ENCODE measurements around the gene ERO1A.

Gene ERO1A

GRCh38 chr14:52690983-52691760, 4.2 kb downstream of the ERO1A start:
- no peak for TF ChIP-seq TAF1 (IDR thresholded peaks at IDR 0.05; ENCODE audit: borderline replicate concordance, insufficient read depth, low read length)
- no peak for TF ChIP-seq POLR2AphosphoS5 (IDR thresholded peaks at IDR 0.05; ENCODE audit: low read depth, low read length)
- TF ChIP-seq FOXP2 (optimal IDR thresholded peaks at IDR 0.05; ENCODE audit: borderline replicate concordance, extremely low read depth, extremely low read length, insufficient read depth): no peak
- TF ChIP-seq REST (IDR thresholded peaks at IDR 0.05; ENCODE audit: insufficient read depth in 1 of 2, low read depth in 2 of 2, low read length in 2 of 2): no peak
- no peak for TF ChIP-seq SIN3A (IDR thresholded peaks at IDR 0.05; ENCODE audit: borderline replicate concordance, insufficient read depth, low read length)

- TF ChIP-seq SIN3A (IDR thresholded peaks at IDR 0.05; ENCODE audit: borderline replicate concordance, insufficient read depth, low read length) (no peak), TAF1 (IDR thresholded peaks at IDR 0.05; ENCODE audit: borderline replicate concordance, insufficient read depth, low read length) (no peak), REST (IDR thresholded peaks at IDR 0.05; ENCODE audit: insufficient read depth in 1 of 2, low read depth in 2 of 2, low read length in 2 of 2) (no peak), POLR2AphosphoS5 (IDR thresholded peaks at IDR 0.05; ENCODE audit: low read depth, low read length) (no peak), FOXP2 (optimal IDR thresholded peaks at IDR 0.05; ENCODE audit: borderline replicate concordance, extremely low read depth, extremely low read length, insufficient read depth) (no peak)
Measured at GRCh38 chr14:52686176-52686575, 9.2 kb downstream of the ERO1A start.

- no peak for TF ChIP-seq TAF1 (IDR thresholded peaks at IDR 0.05; ENCODE audit: borderline replicate concordance, insufficient read depth, low read length)
- TF ChIP-seq POLR2AphosphoS5 (IDR thresholded peaks at IDR 0.05; ENCODE audit: low read depth, low read length): no peak
- TF ChIP-seq SIN3A (IDR thresholded peaks at IDR 0.05; ENCODE audit: borderline replicate concordance, insufficient read depth, low read length): no peak
- TF ChIP-seq FOXP2 (optimal IDR thresholded peaks at IDR 0.05; ENCODE audit: borderline replicate concordance, extremely low read depth, extremely low read length, insufficient read depth): no peak
- TF ChIP-seq REST (IDR thresholded peaks at IDR 0.05; ENCODE audit: insufficient read depth in 1 of 2, low read depth in 2 of 2, low read length in 2 of 2): no peak
Measured at GRCh38 chr14:52683985-52684520, 11.3 kb downstream of the ERO1A start.

GRCh38 chr14:52678591-52678990, 16.8 kb downstream of the ERO1A start:
- no peak for TF ChIP-seq POLR2AphosphoS5 (IDR thresholded peaks at IDR 0.05; ENCODE audit: low read depth, low read length)
- no peak for TF ChIP-seq REST (IDR thresholded peaks at IDR 0.05; ENCODE audit: insufficient read depth in 1 of 2, low read depth in 2 of 2, low read length in 2 of 2)
- no peak for TF ChIP-seq SIN3A (IDR thresholded peaks at IDR 0.05; ENCODE audit: borderline replicate concordance, insufficient read depth, low read length)
- TF ChIP-seq TAF1 (IDR thresholded peaks at IDR 0.05; ENCODE audit: borderline replicate concordance, insufficient read depth, low read length): no peak
- no peak for TF ChIP-seq FOXP2 (optimal IDR thresholded peaks at IDR 0.05; ENCODE audit: borderline replicate concordance, extremely low read depth, extremely low read length, insufficient read depth)
